Activated CD4-positive, alpha-beta T cell treated with anti-CD3 and anti-CD28 coated beads, Interleukin-10, Interleukin-2, amounts not matched to agents 100 ng/mL and 50 ng/mL, durations not matched to agents 16 hours and 8 hours (primary cell): ENCODE measurements around the gene DPYD.

ENCODE experiments used
- DNase-seq: peaks from one replicate; pipeline ENCODE4 v3.0.0-alpha.2; 2020

DPYD gene

DNA sequence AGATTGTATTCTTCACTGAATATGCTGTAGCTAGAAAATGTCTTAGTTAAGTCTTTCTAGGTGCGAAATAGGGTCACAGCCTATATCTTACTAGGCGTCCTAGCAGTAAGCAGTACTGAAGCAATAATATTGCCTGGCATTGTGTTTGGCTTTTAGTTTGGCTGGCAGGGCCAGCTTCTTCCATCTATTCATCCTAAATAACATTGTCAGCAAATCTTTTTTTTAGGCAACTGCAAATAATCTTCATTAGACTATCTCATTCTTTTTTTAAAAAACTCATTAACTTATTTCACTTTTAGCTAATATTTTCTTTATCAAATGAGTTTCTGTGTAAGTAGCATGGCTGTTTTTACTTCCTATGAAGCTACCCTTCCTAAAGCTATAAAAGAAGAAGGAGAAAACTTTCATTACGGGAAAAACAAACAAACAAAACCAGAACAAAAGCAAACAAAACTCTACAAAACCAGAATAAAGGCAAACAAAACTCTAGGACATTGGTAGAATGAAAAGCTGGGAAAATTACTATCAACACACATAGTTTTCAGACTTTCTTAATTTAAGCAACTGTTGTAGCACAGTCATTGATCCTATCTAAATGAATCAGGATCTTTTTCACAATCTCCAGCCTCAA, 506.0 kb downstream of the DPYD start:
- no peak for DNase-seq

DNA sequence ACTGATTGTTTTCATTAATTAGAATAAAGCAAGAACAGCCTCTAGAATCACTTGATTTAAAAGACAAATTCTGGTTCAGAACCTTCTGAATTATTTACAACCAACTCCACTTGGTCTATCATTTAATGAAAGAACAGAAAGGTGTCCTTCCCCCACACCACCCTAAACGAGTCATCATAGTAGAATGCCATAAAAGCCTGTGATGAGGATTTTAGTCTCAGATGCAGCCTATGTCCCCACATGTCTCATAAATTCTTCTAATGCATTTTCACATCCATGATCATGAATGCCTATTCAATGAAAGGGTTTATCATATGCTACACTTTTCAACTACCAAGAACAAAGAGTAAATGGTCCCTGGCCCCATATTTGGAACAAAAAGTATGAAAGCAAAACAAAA, 508.1 kb downstream of the DPYD start:
- DNase-seq, result no peak

DNA sequence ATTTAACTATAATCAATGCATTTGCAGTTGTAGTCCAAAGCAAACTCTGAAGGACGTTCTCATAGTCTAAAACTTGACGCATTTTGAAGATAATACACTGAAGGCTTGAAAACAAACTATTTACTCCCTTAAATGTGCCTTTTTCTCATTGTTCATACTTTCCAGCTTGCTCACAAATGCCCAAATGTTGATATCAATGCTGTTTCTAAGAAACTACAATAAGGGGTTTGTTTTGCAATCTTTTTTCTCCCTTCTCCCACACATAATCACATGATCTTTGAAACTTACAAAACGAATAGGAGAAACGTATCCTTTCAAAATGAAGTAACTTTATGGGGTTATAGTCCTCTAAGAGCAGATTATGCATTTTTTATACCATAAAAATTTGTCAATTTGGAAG, 508.7 kb downstream of the DPYD start:
- no peak for DNase-seq

DNA sequence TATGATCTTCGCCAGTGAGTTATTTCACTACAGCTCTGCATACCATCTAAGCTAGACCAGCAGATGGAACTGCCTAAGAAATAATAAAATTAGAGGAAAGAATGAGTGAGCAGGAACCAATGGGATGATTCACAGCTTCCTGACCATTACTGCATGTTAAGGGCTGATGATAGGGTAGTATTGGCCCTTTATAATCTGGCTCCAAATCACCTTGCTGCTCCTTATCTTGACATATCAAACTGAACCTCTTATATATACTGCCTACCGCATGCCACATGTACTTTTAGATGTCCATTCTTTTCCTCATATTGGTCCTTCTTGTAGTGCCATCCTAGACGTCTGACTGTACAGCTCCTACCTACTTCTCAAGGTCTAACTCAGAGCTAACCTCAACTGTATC, 524.4 kb downstream of the DPYD start:
- no peak for DNase-seq

DNA sequence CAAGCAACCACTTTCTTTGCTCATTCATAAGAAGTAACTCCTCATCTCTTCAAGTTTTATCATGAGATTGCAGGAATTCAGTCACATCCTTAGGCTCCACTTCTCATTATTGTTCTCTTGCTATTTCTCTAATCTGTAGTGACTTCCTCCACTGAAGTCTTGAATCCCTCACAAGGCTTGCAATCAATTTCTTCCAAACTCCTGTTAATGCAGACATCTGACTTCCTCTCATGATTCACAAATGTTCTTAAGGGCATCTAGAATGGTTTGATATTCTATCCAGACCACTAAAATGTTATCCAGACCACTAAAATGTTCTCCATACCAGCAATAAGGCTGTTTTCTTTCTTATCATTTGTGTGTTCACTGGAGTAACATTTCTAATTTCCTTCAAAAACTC, 528.1 kb downstream of the DPYD start:
- DNase-seq, result no peak

DNA sequence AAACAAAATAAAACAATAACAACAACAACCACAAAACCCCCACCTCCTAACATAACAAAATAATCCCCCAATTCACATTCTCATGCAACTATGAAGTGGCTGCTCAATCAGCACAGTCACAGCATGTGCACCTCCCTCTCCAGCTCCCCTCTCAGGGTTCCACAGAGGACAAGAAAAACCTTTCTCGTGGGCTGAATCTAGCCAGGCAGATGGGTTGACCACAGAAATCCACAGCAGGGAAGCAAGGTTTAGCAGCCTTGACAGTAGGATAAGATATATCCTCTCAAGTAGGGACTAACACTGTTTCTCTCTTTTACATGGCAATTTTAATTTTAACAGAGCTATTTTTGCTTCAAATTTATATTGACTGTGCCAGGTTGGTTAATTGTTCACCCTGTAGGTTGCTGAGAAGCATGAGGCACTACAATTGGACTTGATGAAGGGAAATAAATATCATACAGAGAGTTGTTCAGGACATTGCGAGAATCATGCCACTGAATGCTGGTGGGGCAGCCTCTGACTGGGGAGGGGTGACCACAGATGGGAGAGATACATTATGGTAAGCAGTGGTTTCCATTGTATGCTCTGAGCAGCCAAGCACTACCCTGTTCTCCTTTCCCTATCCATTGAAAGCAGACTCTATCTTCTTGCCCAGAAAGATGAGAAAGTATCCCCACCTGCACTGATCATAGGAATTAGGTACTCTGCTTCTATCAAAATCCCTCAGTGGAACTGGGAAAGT, 535.1 kb downstream of the DPYD start:
- no peak for DNase-seq

DNA sequence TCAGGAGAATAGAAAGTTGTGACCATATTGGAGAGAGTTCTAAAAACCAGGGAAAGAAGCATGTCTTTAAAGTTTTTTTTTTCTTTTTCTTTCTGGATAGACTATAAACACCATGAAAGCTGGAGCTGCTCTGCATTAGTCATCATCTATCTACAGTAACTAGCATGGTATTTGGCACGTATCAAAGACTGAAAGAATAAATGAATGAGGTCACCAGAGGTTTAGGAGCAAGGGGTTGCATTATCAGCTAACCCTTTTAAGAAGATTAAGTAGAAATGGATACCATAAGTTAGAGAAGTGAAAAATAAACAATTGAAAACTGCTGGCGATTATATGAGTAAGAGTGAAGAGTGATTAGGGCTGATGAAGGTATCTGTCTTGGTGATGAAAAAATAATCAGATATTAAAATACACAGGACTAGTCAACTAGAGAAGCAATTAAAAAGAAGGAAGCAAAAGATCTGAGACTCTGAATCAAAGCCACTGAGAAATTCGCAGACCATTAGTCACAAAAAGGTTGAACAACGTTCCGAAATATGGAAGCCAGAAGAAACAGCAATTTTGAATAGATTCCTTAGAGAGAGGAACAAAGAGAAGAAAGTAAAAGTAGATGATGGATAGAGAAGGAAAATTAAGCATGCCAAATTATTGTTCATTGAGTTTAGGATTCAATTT, 536.4 kb downstream of the DPYD start:
- DNase-seq, result no peak

DNA sequence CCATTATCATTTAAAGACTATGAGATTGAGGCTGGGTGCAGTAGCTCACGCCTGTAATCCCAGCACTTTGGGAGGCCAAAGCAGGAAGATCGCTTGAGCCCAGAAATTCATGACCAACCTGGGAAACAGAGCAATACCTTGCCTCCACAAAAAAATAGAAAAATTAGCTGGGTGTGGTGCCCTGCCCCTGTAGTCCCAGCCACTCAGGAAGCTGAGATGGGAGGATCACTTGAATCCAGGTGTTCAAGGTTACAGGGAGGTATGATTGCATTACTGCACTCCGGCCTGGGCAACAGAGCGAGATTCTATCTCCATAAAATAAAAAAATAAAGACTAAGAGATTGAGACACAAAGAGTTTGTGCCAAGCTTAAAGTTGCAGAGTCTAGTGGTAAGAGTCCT, 537.0 kb downstream of the DPYD start:
- DNase-seq, result no peak

DNA sequence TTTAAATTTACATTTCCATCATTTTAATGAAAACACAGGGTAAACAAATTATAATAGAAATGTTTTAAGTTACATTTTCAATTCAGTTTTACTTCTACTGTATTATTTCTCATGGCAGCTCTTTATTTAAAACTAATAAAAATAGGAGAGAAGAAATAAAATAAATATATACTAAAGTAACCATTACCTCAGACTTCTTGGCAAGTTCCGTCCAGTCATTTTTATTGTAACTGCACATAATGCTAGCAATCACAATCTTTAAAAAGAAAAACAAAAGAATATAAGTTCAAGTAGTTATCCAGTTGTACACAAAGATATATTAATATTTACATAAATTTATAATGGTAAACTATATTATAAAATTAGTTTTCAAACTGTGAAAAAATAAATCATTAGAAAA, 538.6 kb downstream of the DPYD start:
- no peak for DNase-seq

DNA sequence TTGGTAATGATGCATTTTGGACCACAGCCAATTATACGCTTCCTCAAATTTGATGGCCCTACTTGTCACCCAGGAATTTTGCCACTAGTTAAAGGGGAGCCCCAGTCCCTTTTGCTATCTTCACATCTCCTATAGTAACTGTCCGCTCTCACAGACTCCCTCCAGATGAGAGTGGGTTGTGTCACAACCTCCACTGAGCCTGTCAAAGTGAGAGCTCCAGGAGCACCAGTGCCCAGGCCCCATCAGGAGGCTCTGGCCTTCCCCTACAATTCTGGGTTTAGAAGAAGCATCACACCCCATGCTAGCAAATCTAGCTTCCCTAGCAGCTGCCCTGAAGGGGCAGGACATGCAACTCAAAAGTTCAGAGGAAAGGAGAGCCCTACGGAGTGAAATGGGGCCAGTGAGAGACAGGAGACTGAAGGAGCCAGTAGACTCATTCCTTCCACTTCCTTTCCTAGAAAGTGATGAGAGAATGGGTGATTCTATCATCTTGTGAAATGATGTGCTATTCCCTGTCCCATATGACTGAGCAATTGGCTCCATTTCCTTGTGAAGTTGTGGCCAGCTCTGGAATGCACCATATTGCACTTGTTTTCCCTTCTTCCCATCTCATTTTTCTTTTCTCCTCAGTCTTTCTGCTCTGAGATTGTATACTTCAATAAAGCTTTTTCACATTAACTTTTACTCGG, 541.3 kb downstream of the DPYD start:
- DNase-seq, result no peak

DNA sequence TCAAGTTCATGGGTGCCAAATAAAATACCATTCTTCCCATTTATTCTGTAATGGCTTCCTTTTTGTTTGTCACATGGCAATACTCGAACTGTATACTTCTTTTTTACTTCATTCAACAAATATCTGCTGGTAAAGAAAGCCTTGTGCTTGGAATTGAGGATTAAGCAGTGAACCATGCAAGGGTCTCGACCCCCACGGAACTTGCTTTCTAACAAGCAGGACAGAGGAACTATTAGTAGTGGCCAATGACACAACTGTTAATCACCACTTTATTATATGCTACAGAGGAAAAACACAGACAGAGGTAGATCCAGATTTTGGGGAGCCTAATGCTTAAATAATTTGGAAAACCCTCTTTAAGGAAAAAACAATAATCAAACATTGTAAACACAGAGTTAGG, 542.2 kb downstream of the DPYD start:
- no peak for DNase-seq

DNA sequence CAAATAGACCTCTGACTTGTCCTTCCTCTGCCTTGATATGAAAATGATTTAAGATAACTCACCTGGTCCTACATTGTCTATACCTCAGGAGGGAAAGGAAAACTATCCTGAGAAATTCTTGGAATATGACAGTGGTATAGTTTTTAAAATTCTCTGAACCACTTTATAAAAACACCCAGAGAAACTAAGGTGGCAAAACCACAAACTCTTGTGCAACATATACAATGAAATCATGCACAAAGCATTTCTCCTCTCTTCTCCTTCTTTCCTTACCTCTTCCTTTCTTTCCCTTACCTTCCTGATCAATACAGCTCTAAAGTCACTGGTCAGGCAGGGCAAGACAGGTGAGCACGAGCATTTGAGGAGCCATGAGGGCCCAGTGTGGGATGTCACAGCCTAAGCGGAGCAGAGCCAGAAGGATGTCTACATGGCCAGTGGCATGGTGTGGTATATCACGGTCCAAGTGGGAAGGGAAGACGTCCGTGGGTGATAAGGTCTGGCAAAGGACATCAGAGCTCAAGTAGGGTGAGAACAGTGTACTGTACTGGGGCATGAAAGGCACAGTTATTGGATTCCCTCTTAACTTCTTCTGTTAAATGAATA, 543.3 kb downstream of the DPYD start:
- no peak for DNase-seq

DNA sequence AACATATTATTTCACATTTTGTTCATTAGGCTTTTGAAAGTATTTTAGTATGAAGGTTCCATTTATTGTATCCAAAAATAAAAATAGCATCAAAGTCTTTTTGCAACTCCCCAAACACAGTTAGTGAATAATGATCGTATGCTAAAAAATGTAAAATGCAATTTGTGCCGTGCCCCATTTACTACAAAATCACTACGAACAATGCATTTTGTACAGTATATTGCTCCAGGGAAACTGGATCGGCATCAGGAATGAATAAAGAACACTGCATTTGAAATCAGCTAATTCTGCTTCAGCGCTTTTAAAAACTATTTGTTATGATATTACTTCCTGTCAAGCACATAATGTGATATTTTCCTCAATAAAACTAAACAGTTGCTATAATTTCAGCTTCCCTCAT, 547.8 kb downstream of the DPYD start:
- no peak for DNase-seq

DNA sequence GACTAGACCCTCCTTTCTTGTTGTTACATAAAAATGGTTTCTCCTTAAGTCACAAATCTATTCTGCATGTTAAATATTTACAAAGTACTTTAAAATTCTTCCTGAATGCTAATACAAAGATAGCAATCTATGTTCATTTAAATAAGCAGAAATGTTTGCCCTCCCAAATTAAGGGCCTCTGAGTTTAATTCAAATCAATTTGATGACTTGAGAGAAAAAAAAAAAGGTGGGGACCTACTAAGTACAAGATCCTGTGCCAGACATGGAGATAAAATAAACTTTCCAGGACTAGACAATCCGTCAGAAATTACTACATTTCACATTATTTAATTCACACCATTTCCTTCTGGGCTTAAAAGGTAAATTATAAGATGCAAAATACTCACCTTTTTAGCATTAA, 548.3 kb downstream of the DPYD start:
- no peak for DNase-seq

DNA sequence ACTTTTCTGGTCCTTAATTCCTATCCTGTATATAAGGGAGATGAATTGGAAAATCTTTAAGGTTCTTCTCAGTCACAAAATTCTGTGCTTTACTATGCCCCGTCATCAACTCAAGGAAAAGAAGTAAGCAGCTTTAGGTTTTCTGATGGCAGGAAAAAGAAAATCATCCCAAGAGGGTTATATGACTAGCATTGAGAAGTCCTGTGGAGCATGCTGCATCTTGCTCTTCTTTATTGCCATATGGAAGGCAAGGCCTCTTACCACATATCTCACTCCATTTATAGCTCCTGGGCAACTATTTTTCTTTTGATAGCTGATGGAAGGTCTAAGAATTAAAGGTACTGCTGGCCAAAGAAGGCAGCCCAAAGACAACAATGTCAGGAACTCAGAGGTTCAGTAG, 552.5 kb downstream of the DPYD start:
- DNase-seq, result no peak

DNA sequence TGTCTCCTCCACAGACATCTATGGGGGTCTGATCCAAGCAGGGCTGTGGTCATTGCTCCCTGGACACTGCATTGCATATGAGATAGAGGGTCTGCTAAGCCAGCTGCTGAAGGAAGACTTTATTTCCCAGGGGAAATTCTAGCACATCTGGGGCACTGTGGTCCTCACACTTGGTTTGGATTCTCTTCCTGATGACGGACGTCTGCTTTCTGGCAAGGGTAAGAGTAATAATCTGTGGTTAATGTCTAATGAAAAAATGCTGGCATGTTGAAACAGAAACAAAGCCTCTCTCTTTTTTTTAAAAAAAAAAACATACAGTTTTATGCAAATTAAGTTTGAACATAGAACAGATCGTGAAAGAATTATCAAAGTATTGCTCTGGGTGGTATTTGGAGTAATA, 553.9 kb downstream of the DPYD start:
- no peak for DNase-seq

DNA sequence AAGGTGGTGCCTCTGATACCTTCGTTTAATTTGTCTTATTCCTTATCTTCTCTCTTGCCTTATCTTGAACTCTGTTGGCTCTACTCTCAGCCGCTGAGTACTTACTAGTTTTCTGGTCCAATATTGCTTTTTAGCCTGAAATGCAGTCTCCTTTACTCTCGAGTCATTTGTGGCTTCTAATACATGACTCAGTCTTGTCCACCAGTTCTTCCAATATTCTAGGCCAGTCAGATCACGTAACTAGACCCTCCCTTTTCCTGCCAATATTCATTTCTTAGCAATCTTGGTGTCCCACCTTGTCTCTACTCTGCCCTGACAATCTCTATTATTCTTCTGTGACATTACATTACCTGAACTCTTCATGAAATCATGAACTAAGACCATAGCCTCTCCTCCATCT, 555.8 kb downstream of the DPYD start:
- no peak for DNase-seq

DNA sequence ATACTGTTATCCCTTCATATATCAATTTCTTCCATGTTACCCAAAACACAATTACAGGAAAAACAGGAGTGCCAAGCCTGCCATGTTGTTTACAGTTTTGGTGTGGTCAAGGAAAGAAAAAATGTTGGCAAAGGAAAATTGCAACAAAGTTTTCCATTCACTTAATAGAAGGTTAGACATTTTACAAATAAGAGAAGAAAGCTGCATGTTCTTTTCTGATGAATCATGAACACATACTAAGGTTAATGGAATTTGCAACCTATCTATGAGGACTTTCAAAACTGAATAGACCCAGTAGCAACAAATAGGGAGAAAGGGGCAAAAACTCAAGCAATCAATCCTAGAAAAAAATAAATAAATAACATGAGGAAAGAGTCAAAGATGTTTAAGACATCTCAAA, 556.7 kb downstream of the DPYD start:
- no peak for DNase-seq

DNA sequence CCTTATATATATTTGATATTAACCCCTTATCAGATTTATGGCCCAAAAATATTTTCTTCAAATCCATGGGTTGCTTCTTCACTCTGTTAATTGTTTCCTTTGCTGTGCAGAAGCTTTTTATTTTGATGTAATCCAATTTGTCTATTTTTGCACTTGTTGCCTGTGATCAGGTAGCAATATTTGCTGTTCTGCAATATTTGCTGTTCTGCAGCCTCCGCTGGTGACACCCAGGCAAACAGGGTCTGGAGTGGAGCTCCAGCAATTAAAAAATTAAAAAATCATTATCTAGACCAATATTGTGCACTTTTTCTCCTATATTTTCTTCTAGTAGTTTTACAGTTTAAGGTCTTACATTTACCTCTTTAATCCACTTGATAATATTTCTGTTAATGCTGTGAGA, 564.5 kb downstream of the DPYD start:
- DNase-seq, result no peak

DNA sequence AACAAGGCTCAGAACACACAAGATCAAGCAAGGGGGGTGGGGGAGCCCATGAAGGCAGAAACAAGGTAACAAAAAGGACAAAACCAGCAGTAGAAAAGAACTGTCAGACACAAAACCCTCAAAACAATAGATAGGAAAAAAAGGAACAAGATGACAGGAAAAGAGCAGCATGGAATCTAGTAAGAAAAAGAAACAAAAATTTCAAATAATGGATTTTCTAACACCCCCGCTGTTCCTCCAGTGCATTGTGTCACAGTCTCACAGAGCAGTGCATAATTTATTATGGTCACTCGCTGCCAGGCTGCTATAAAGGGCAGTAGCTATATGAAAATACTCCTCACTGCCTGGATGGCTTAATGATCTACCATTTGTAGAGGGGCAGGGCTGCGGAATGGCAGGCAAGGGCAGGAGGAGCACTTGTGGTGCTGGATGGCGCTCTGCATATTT, 567.9 kb downstream of the DPYD start:
- no peak for DNase-seq

DNA sequence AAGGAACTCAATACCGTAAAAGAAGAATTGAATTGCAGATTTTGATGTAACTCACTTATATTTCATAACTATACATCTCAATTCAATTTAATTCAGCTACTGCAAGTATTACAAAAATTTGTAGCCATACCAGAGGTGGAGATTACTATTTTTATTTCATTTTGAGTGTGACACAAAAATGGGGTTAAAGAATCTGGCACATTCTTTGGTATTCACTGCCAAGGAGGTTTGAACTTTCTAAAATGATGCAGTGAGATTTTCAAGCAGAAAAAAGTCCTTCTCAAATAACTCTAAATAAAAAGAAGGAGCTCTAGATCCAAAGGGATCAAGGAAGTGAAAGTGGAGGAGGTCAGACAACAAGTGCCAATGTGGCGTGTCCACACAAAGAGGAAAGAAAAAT, 569.0 kb downstream of the DPYD start:
- no peak for DNase-seq

DNA sequence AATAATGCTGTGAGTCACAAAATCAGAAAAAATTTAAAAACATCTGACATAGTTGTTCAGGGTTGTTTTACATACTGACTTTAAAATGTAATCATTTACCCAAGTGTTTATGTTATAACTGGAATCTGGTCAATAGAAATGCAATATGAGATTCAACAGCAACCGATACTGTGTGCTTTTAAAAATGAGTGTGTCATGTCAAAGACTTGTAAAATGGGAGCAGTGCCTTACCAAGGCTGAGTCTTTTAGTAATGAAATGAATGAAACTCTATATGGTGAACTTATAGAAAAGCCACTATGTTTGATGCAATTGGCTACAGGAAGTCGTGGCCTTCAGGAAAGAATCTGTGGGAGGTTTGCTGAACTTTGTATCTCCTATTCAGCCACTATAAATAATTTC, 570.2 kb downstream of the DPYD start:
- DNase-seq, result no peak

DNA sequence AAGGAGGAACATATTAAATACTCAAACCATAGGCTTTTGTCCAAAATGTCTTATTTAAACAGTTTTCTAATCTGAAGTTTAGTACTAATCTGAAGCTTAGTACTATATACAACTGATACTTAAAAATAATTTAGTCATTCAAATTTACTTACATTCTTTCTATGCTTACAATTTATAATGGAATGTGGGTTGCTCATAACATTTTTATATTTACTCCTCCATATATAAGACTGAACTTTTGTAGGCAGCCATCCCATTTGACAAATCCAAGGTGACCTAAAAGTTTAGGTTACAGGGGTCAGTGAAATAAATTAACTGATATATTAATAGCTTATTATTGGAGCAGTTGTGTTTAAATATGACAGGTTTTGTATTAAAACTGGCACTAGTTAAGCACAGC, 570.6 kb downstream of the DPYD start:
- no peak for DNase-seq
